Liver (tissue), 9 donors: ENCODE measurements around the gene SCIN. TPM values are rescaled to one million over a fixed set of nuclear protein-coding genes. Genes with fewer than 3 reads are reported as not detected.
A peak's percentile ranks its signal among the peaks of the same experiment; 100 is the strongest.

Source experiments
- DNase-seq: peaks from one replicate; pipeline ENCODE4 v3.0.0-alpha.2; 2017; ENCODE audit warnings: low spot score
- H3K27ac ChIP-seq, 2 donors: one replicate each; pipeline ENCODE4 v1.7.0; 2013; ENCODE audit warnings: inconsistent platforms in 2 of 2, low read length in 2 of 2, control low read depth in 1 of 2, low read depth in 1 of 2, mild to moderate bottlenecking in 1 of 2
- H3K27me3 ChIP-seq, 4 donors: one replicate each; pipeline versions ENCODE4 v1.6.1 to v1.7.0; 2013; ENCODE audit warnings: low read length in 3 of 4, inconsistent platforms in 1 of 4, mild to moderate bottlenecking in 1 of 4, moderate library complexity in 1 of 4; ENCODE audit not compliant: control insufficient read depth in 4 of 4, insufficient read depth in 4 of 4
- H3K36me3 ChIP-seq, 4 donors: one replicate each; pipeline versions ENCODE4 v1.6.1 to v1.7.0; 2013; ENCODE audit warnings: low read length in 3 of 4, mild to moderate bottlenecking in 3 of 4, low read depth in 1 of 4, moderate library complexity in 1 of 4; ENCODE audit not compliant: control insufficient read depth in 4 of 4, insufficient read depth in 3 of 4
- H3K4me1 ChIP-seq, 4 donors: one replicate each; pipeline versions ENCODE4 v1.6.1 to v1.7.0; 2013; ENCODE audit warnings: low read length in 3 of 4, mild to moderate bottlenecking in 3 of 4, moderate library complexity in 1 of 4; ENCODE audit not compliant: control insufficient read depth in 4 of 4, insufficient read depth in 4 of 4
- H3K4me3 ChIP-seq, 3 donors: one replicate each; pipeline versions ENCODE4 v1.6.1 to v1.7.0; 2013; ENCODE audit warnings: low read length in 3 of 3, control low read depth in 1 of 3, low read depth in 1 of 3, mild to moderate bottlenecking in 1 of 3
- H3K9ac ChIP-seq, 2 donors: one replicate each; pipeline ENCODE4 v1.7.0; 2013; ENCODE audit warnings: low read length in 2 of 2, mild to moderate bottlenecking in 2 of 2, moderate library complexity in 2 of 2, control low read depth in 1 of 2, low read depth in 1 of 2
- H3K9me3 ChIP-seq, 4 donors: one replicate each; pipeline versions ENCODE4 v1.6.1 to v1.7.0; 2013; ENCODE audit warnings: low read length in 3 of 4; ENCODE audit not compliant: control insufficient read depth in 4 of 4
- EGR1 ChIP-seq, 2 donors: IDR thresholded peaks; 2 replicates each; pipeline ENCODE4 v1.6.1; 2016 to 2018; ENCODE audit warnings: antibody characterized with exemption in 2 of 2, low read depth in 2 of 2
- FOXA2 ChIP-seq: IDR thresholded peaks from 2 replicates; pipeline ENCODE4 v1.6.1; 2016; ENCODE audit warnings: antibody characterized with exemption
- GABPA ChIP-seq, 2 donors: IDR thresholded peaks in 1 of 2; conservative IDR thresholded peaks in 1 of 2; 2 replicates each; pipeline ENCODE4 v1.6.1; 2016; ENCODE audit warnings: antibody characterized with exemption in 2 of 2, mild to moderate bottlenecking in 1 of 2, moderate library complexity in 1 of 2
- HNF4A ChIP-seq, 2 donors: conservative IDR thresholded peaks; 2 replicates each; pipeline ENCODE4 v1.6.1; 2016; ENCODE audit warnings: antibody characterized with exemption in 2 of 2, mild to moderate bottlenecking in 2 of 2
- HNF4G ChIP-seq: IDR thresholded peaks from 2 replicates; pipeline ENCODE4 v1.6.1; 2016; ENCODE audit warnings: antibody characterized with exemption
- JUND ChIP-seq, 2 donors: IDR thresholded peaks; 2 replicates each; pipeline ENCODE4 v1.6.1; 2016; ENCODE audit warnings: antibody characterized with exemption in 2 of 2
- RXRA ChIP-seq, 2 donors: IDR thresholded peaks; 2 replicates each; pipeline ENCODE4 v1.6.1; 2017 to 2018; ENCODE audit warnings: antibody characterized with exemption in 2 of 2, mild to moderate bottlenecking in 1 of 2
- SP1 ChIP-seq: IDR thresholded peaks from 2 replicates; pipeline ENCODE4 v1.6.1; 2018; ENCODE audit warnings: antibody characterized with exemption, mild to moderate bottlenecking
- TAF1 ChIP-seq: conservative IDR thresholded peaks from 2 replicates; pipeline ENCODE4 v1.6.1; 2016; ENCODE audit warnings: antibody characterized with exemption, mild to moderate bottlenecking
- YY1 ChIP-seq: IDR thresholded peaks from 2 replicates; pipeline ENCODE4 v1.6.1; 2016; ENCODE audit warnings: antibody characterized with exemption, mild to moderate bottlenecking
- WGBS: extraction: QIAGEN DNeasy Blood & Tissue Kit; methylation state at CpG from one replicate; pipeline ENCODE4 v1.1.7; 2013; 5-methylcytosine and 5-hydroxymethylcytosine counted together
- polyA plus RNA-seq, 2 donors: library from polyadenylated mRNA; stranded (reverse) in 1 of 2; unstranded in 1 of 2; fragments of 200-250 nt in 1 of 2; fragments of >200 nt in 1 of 2; fragmentation: Nextera tagmentation in 1 of 2; extraction: Ambion mirVana in 1 of 2; gene quantifications; one replicate each; pipeline versions ENCODE4 v1.2.1 to v1.2.3, GENCODE V29; 2013 to 2015
- total RNA-seq, 2 donors: library from RNA; depleted of rRNA; stranded (reverse); fragments of >200 nt; gene quantifications; one replicate each; pipeline ENCODE4 v1.2.3, GENCODE V29; 2014
- TF ChIP-seq, protein P1 (sequence below): IDR thresholded peaks from 2 replicates; pipeline ENCODE4 v1.6.1; 2016; ENCODE audit warnings: antibody characterized with exemption
- TF ChIP-seq, protein P2 (sequence below): IDR thresholded peaks from 2 replicates; pipeline ENCODE4 v1.6.1; 2016; ENCODE audit warnings: antibody characterized with exemption, mild to moderate bottlenecking
- TF ChIP-seq, protein P3 (sequence below): IDR thresholded peaks from 2 replicates; pipeline ENCODE4 v1.6.1; 2016; ENCODE audit warnings: antibody characterized with exemption
- donor health status: healthy.
- donor health status: healthy.
- donor health status: healthy.
- donor health status: healthy.
- donor health status: healthy.

Gene SCIN
- total and polyA plus RNA-seq, 4 donors, result 0.05 to 0.23 TPM; not detected in 2

DNA sequence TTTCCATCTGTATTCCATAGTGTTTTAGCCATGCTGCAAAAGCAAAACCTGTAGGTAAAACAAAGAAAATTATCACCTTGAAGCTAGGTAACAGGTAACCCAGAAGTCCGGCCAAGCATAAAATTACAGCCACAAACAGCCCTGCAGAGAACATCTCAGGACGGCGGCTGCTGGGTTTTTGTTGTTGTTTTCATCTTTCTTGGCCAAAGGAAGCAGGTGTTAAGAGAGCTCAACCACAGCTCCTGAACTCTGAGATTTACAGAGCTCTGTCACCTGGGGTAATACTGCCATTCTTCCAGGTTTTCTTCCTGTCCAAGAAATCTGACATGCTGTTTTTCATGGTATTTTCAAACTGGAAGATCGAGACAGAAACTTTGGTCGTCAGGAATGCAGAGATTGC, 847 bp upstream of the SCIN start (continued):
- TF ChIP-seq, protein P1, sequence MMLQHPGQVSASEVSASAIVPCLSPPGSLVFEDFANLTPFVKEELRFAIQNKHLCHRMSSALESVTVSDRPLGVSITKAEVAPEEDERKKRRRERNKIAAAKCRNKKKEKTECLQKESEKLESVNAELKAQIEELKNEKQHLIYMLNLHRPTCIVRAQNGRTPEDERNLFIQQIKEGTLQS, result no peak

DNA sequence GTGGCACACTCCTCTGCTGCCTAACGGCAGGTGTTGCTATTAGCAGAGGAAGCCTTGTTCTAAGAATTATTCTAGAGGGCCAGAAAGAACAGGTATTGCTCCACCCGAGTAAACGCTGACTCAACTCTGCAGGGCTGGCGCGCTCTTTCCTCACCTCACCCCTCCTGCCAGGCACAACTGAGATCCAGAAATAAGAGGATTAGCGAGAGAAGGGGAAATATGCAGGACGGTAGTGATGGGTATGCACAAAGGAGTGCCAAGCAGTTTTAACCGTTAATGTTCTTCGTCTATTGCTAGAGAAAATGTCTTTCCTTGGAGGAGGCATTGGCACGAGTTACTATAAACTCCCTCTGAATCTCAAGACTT, 369 bp upstream of the SCIN start:
- Histone ChIP-seq H3K4me1 (peaks cover 0 to 12% (median 2%) of the 10 kb centered on the region in 4 donors), H3K27me3 (peaks cover 0 to 6% (median 0%) of the 10 kb centered on the region in 4 donors), H3K9ac (no peak overlapping the region), H3K36me3 (no peaks in the 10 kb centered on the region), H3K27ac (no peak overlapping the region), H3K9me3 (no peaks in the 10 kb centered on the region), H3K4me3 (peak overlapping the region in 1 of 3 donors; percentile 30)
- WGBS, result 6% methylated on average over 10 of the region's 10 CpGs
- no peak for DNase-seq
- TF ChIP-seq TAF1, result no peak
- TF ChIP-seq HNF4A (conservative IDR thresholded peaks at IDR 0.05), result no peak
- TF ChIP-seq, protein P2, sequence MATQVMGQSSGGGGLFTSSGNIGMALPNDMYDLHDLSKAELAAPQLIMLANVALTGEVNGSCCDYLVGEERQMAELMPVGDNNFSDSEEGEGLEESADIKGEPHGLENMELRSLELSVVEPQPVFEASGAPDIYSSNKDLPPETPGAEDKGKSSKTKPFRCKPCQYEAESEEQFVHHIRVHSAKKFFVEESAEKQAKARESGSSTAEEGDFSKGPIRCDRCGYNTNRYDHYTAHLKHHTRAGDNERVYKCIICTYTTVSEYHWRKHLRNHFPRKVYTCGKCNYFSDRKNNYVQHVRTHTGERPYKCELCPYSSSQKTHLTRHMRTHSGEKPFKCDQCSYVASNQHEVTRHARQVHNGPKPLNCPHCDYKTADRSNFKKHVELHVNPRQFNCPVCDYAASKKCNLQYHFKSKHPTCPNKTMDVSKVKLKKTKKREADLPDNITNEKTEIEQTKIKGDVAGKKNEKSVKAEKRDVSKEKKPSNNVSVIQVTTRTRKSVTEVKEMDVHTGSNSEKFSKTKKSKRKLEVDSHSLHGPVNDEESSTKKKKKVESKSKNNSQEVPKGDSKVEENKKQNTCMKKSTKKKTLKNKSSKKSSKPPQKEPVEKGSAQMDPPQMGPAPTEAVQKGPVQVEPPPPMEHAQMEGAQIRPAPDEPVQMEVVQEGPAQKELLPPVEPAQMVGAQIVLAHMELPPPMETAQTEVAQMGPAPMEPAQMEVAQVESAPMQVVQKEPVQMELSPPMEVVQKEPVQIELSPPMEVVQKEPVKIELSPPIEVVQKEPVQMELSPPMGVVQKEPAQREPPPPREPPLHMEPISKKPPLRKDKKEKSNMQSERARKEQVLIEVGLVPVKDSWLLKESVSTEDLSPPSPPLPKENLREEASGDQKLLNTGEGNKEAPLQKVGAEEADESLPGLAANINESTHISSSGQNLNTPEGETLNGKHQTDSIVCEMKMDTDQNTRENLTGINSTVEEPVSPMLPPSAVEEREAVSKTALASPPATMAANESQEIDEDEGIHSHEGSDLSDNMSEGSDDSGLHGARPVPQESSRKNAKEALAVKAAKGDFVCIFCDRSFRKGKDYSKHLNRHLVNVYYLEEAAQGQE, result no peak
- TF ChIP-seq FOXA2, result no peak
- no peak for TF ChIP-seq RXRA (IDR thresholded peaks at IDR 0.05)
- TF ChIP-seq, protein P3, sequence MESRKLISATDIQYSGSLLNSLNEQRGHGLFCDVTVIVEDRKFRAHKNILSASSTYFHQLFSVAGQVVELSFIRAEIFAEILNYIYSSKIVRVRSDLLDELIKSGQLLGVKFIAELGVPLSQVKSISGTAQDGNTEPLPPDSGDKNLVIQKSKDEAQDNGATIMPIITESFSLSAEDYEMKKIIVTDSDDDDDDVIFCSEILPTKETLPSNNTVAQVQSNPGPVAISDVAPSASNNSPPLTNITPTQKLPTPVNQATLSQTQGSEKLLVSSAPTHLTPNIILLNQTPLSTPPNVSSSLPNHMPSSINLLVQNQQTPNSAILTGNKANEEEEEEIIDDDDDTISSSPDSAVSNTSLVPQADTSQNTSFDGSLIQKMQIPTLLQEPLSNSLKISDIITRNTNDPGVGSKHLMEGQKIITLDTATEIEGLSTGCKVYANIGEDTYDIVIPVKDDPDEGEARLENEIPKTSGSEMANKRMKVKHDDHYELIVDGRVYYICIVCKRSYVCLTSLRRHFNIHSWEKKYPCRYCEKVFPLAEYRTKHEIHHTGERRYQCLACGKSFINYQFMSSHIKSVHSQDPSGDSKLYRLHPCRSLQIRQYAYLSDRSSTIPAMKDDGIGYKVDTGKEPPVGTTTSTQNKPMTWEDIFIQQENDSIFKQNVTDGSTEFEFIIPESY, result no peak
- no peak for TF ChIP-seq YY1
- TF ChIP-seq, protein P1, result no peak

DNA sequence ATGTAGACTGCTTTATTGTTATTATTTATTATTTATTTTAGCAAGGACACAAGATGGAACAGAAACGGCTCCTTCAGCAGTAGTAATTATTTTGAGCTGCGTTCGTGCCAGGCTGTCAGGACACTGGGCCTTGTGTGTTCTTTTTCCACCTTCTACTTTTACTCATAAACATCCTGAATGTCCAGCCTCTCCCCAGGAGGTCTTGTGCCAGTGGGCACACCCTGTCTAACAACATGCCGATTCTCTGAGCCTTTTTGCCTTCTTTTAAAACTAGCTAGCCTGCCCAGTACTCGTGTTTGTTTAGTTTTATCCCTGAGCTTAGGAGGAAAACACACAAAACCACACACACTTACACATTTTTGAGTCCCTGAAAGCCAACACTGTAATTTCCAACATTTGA, 1.2 kb downstream of the SCIN start:
- 78% methylated on average over 5 of the region's 5 CpGs for WGBS
- no peak overlapping the region for H3K27ac ChIP-seq

DNA sequence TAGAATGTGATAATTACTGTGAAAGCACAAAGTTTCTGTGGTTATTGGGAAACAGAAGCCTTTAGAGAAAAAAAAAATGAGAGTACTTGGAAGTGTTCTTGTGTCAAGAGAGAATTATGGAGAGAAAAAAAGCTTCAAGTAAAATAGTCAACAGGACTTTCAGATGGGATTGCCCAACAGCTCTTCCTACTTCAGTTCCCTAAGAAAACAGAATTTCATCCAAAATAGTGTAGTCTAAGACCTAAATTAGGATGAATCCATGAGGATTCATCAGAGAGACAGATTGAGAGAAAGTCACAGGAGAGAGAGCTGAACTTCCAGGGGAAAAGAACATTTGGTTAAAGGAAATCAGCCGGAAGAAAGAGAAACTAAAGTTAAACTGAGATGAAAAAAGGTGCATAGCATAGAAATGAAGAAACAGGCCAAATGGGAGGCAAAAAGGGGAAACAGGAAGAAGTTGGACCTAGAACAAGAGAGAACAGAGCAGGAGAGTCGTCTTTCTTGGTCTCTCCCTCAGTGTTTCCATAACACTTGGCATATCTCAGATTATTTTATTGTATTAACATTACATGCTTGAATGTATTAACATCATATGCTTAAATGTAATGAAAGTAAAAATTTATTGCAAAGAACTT, 2.5 kb downstream of the SCIN start:
- DNase-seq, result no peak
- Histone ChIP-seq H3K27me3 (peaks cover 0 to 6% (median 0%) of the 10 kb centered on the region in 4 donors), H3K9me3 (no peaks in the 10 kb centered on the region), H3K4me1 (peaks cover 0 to 12% (median 2%) of the 10 kb centered on the region in 4 donors), H3K36me3 (no peaks in the 10 kb centered on the region), H3K9ac (no peak overlapping the region), H3K4me3 (no peak overlapping the region), H3K27ac (no peak overlapping the region)
- WGBS, result 36% methylated on average over 2 of the region's 2 CpGs
- no peak for TF ChIP-seq FOXA2
- TF ChIP-seq HNF4G, result no peak
- TF ChIP-seq, protein P2, result no peak
- no peak for TF ChIP-seq EGR1 (IDR thresholded peaks at IDR 0.05; ENCODE audit: low read depth in 2 of 2)
- no peak for TF ChIP-seq TAF1
- TF ChIP-seq GABPA (IDR thresholded peaks at IDR 0.05 in 1 of 2, conservative IDR thresholded peaks at IDR 0.05 in 1 of 2), result no peak
- no peak for TF ChIP-seq RXRA (IDR thresholded peaks at IDR 0.05)
- TF ChIP-seq HNF4A (conservative IDR thresholded peaks at IDR 0.05), result no peak
- TF ChIP-seq SP1, result no peak
- no peak for TF ChIP-seq JUND (IDR thresholded peaks at IDR 0.05)

More for the DNA sequence above, 1.2 kb downstream of the SCIN start:
- Histone ChIP-seq H3K9ac (no peak overlapping the region), H3K4me3 (no peak overlapping the region), H3K27me3 (peaks cover 0 to 6% (median 0%) of the 10 kb centered on the region in 4 donors), H3K4me1 (peaks cover 0 to 12% (median 2%) of the 10 kb centered on the region in 4 donors), H3K9me3 (no peaks in the 10 kb centered on the region), H3K36me3 (no peaks in the 10 kb centered on the region)
- TF ChIP-seq HNF4A (conservative IDR thresholded peaks at IDR 0.05), result no peak
- no peak for DNase-seq
